WERI-Rb-1 (cell line): Measurements from ENCODE around the gene UACA.

ENCODE experiments used
- DNase-seq: peaks from one replicate; pipeline ENCODE4 v3.0.0-alpha.2; 2020
- H3K27ac ChIP-seq: fragments of 250-450 bp; sonication (Bioruptor Pico); 2 replicates; pipeline ENCODE4 v1.5.1; 2020; ENCODE audit warnings: mild to moderate bottlenecking, moderate library complexity
- H3K27me3 ChIP-seq: fragments of 250-450 bp; sonication (Bioruptor Pico); 2 replicates; pipeline ENCODE4 v1.5.1; 2021; ENCODE audit warnings: mild to moderate bottlenecking, low read depth, moderate library complexity; ENCODE audit not compliant: insufficient read depth, severe bottlenecking
- H3K36me3 ChIP-seq: fragments of 250-450 bp; sonication (Bioruptor Pico); 2 replicates; pipeline ENCODE4 v1.5.1; 2020; ENCODE audit warnings: mild to moderate bottlenecking, moderate library complexity
- H3K4me3 ChIP-seq: 2 replicates; pipeline ENCODE4 v1.5.1; 2011; ENCODE audit warnings: low read depth, mild to moderate bottlenecking, control low read depth, low read length
- H3K9me3 ChIP-seq: fragments of 250-450 bp; sonication (Bioruptor Pico); 2 replicates; pipeline ENCODE4 v1.5.1; 2021; ENCODE audit warnings: mild to moderate bottlenecking, moderate library complexity; ENCODE audit not compliant: severe bottlenecking
- CTCF ChIP-seq: IDR thresholded peaks from 2 replicates; pipeline ENCODE4 v1.5.1; 2011; ENCODE audit warnings: low read depth, mild to moderate bottlenecking, control low read depth, inconsistent platforms, low read length

Gene UACA

GRCh38 chr15:70802629-70803028 lies 39.3 kb upstream of the UACA start:
- no peak for TF ChIP-seq CTCF
- Histone ChIP-seq H3K4me3 (no peak overlapping the region), H3K27ac (no peak overlapping the region), H3K9me3 (no peaks in the 10 kb centered on the region), H3K36me3 (no peaks in the 10 kb centered on the region), H3K27me3 (no peaks in the 10 kb centered on the region)
- DNase-seq: no peak

- no peak for TF ChIP-seq CTCF
- no peak for DNase-seq
- Histone ChIP-seq H3K4me3 (no peak overlapping the region), H3K36me3 (no peaks in the 10 kb centered on the region), H3K9me3 (no peaks in the 10 kb centered on the region), H3K27me3 (no peaks in the 10 kb centered on the region), H3K27ac (no peak overlapping the region)
Measured at GRCh38 chr15:70801109-70801508, 37.8 kb upstream of the UACA start.

- H3K27ac ChIP-seq: no peak overlapping the region
Measured at GRCh38 chr15:70799667-70800450, 36.5 kb upstream of the UACA start.

GRCh38 chr15:70797464-70797863 lies 34.1 kb upstream of the UACA start:
- Histone ChIP-seq H3K4me3 (no peak overlapping the region), H3K27me3 (no peaks in the 10 kb centered on the region), H3K36me3 (no peaks in the 10 kb centered on the region), H3K27ac (no peak overlapping the region), H3K9me3 (no peaks in the 10 kb centered on the region)
- DNase-seq: no peak
- no peak for TF ChIP-seq CTCF

More at GRCh38 chr15:70799667-70800450, 36.5 kb upstream of the UACA start:
- no peak overlapping the region for H3K4me3 ChIP-seq
- H3K27me3 ChIP-seq: no peaks in the 10 kb centered on the region
- no peak for DNase-seq
- H3K36me3 ChIP-seq: no peaks in the 10 kb centered on the region
- TF ChIP-seq CTCF: no peak
- no peaks in the 10 kb centered on the region for H3K9me3 ChIP-seq

GRCh38 chr15:70796516-70797310 lies 33.4 kb upstream of the UACA start:
- no peak for TF ChIP-seq CTCF
- Histone ChIP-seq H3K27me3 (no peaks in the 10 kb centered on the region), H3K36me3 (no peaks in the 10 kb centered on the region), H3K27ac (no peak overlapping the region), H3K4me3 (no peak overlapping the region), H3K9me3 (no peaks in the 10 kb centered on the region)
- DNase-seq: no peak
